ENCODE results near the gene RRN3.

The RRN3 gene

GRCh38 chr16:15057681-15058417, 36.2 kb downstream of the RRN3 start:
- H3K4me1 ChIP-seq: peaks cover 0 to 24% (median 8%) of the 10 kb centered on the region in 4 donors

GRCh38 chr16:15055141-15056053, 38.7 kb downstream of the RRN3 start:
- H3K9me3 ChIP-seq: no peaks in the 10 kb centered on the region
- DNase-seq: peak; percentile 46 to 66
- peaks cover 0 to 28% (median 8%) of the 10 kb centered on the region in 4 donors for H3K4me1 ChIP-seq
- H3K27me3 ChIP-seq: no peaks in the 10 kb centered on the region
- intact Hi-C loops (cut with DNase I; ENCODE audit: low total_unique reads): no loop called here
- peaks cover 10 to 17% (median 10%) of the 10 kb centered on the region in 3 donors for H3K36me3 ChIP-seq
- TF ChIP-seq CTCF (IDR thresholded peaks at IDR 0.05): no peak
- peak overlapping the region; percentile 77 to 86 for H3K27ac ChIP-seq
- H3K4me3 ChIP-seq: peak overlapping the region; percentile 90 to 96

More at GRCh38 chr16:15057681-15058417, 36.2 kb downstream of the RRN3 start:
- no peak overlapping the region for H3K4me3 ChIP-seq
- peaks cover 34 to 41% (median 34%) of the 10 kb centered on the region in 3 donors for H3K36me3 ChIP-seq
- H3K9me3 ChIP-seq: no peaks in the 10 kb centered on the region
- intact Hi-C loops (cut with DNase I; ENCODE audit: low total_unique reads): no loop called here
- no peak for TF ChIP-seq CTCF (IDR thresholded peaks at IDR 0.05)
- no peak overlapping the region for H3K27ac ChIP-seq
- H3K27me3 ChIP-seq: no peaks in the 10 kb centered on the region
- no peak for DNase-seq

GRCh38 chr16:15054357-15055140, 39.5 kb downstream of the RRN3 start:
- Histone ChIP-seq H3K27me3 (no peaks in the 10 kb centered on the region), H3K4me1 (peaks cover 0 to 28% (median 8%) of the 10 kb centered on the region in 4 donors), H3K27ac (peak overlapping the region; percentile 77 to 86), H3K4me3 (peak overlapping the region; percentile 90 to 96), H3K9me3 (no peaks in the 10 kb centered on the region), H3K36me3 (peaks cover 3 to 11% (median 5%) of the 10 kb centered on the region in 3 donors)
- intact Hi-C loops (cut with DNase I; ENCODE audit: low total_unique reads): no loop called here
- TF ChIP-seq CTCF (IDR thresholded peaks at IDR 0.05): no peak
- no peak for DNase-seq

- peaks cover 0 to 5% (median 0%) of the 10 kb centered on the region in 3 donors for H3K36me3 ChIP-seq
- H3K4me1 ChIP-seq: peaks cover 0 to 28% (median 8%) of the 10 kb centered on the region in 4 donors
- H3K27me3 ChIP-seq: no peaks in the 10 kb centered on the region
- DNase-seq: peak in 1 of 2 donors; percentile 63
- peak overlapping the region; percentile 15 to 77 for H3K27ac ChIP-seq
- intact Hi-C loops (cut with DNase I; ENCODE audit: low total_unique reads): no loop called here
- no peak overlapping the region for H3K4me3 ChIP-seq
- no peaks in the 10 kb centered on the region for H3K9me3 ChIP-seq
- TF ChIP-seq CTCF (IDR thresholded peaks at IDR 0.05): no peak
Measured at GRCh38 chr16:15053904-15054303, 40.2 kb downstream of the RRN3 start.

Measured in tibial artery (tissue), 4 donors.